Measurements from ENCODE around the gene HPSE2.

The HPSE2 gene

GRCh38 chr10:98422182-98422581 is 813.5 kb downstream of the HPSE2 start:
- DNase-seq: no peak

GRCh38 chr10:98420786-98421185 is 814.9 kb downstream of the HPSE2 start:
- DNase-seq: no peak

GRCh38 chr10:98419469-98420261 is 816.0 kb downstream of the HPSE2 start:
- no peak for DNase-seq

GRCh38 chr10:98418665-98419468 is 816.8 kb downstream of the HPSE2 start:
- DNase-seq: no peak

GRCh38 chr10:98417973-98418664 is 817.5 kb downstream of the HPSE2 start:
- no peak for DNase-seq

GRCh38 chr10:98417481-98417959 is 818.1 kb downstream of the HPSE2 start:
- no peak for DNase-seq

GRCh38 chr10:98416606-98417388 is 818.9 kb downstream of the HPSE2 start:
- no peak for DNase-seq

GRCh38 chr10:98415731-98416119 is 819.9 kb downstream of the HPSE2 start:
- no peak for DNase-seq

- DNase-seq: peak; percentile 78
Measured at GRCh38 chr10:98414932-98415730, 820.5 kb downstream of the HPSE2 start, which contains the start of gene PYROXD2. TSS of gene PYROXD2 (minus strand) at chr10:98415182. CDS start at chr10:98415135, 47 bp downstream.

GRCh38 chr10:98414578-98414931 is 821.1 kb downstream of the HPSE2 start:
- no peak for DNase-seq

- no peak for DNase-seq
Measured at GRCh38 chr10:98411768-98412167, 823.9 kb downstream of the HPSE2 start.

- no peak for DNase-seq
Measured at GRCh38 chr10:98411166-98411565, 824.5 kb downstream of the HPSE2 start.

- no peak for DNase-seq
Measured at GRCh38 chr10:98410759-98411158, 824.9 kb downstream of the HPSE2 start.

- no peak for DNase-seq
Measured at GRCh38 chr10:98410135-98410743, 825.4 kb downstream of the HPSE2 start.

- DNase-seq: peak; percentile 9
Measured at GRCh38 chr10:98408799-98409198, 826.9 kb downstream of the HPSE2 start.

GRCh38 chr10:98407744-98408241 is 827.9 kb downstream of the HPSE2 start:
- DNase-seq: no peak
